CD4-positive, alpha-beta T cell treated with Interleukin-1 beta for 1 hour (primary cell): ENCODE data around the gene CSHL1.

Experiments
- DNase-seq, 2 donors: peaks; one replicate each; pipeline ENCODE4 v3.0.0-alpha.2; 2020 to 2022

The CSHL1 gene

DNA sequence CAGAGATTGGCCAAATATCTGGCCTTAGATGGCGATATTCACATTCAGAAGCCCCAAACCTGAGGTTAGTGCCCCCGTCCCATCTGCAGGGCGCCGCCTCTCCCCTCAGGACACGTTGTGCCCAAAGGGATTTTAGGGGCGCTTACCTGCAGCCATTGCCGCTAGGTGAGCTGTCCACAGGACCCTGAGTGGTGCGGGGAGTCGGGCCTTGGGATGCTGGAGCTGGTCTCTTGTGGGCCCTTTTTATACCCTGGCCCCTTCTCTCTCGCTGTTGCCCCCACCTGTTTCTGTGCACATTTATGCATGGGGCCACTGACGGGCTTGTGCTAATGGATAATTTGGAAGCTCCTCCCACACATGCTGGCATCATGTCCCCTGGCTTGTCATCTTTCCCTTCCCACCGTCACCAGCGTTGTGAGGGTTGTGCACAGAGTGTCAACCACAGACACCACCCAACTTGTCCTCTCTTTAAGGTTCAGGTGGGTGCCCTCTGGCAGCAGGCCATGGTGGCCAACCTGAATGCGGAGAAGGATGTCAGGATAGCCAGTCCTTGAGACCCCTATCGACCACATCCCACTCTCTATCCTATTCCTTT, at the start of gene CSHL1:
TSS of gene CSHL1 (minus strand) at position 218 of the 595 bp plus-strand sequence. CDS start at position 156, 62 bp downstream.
- DNase-seq = no peak

DNA sequence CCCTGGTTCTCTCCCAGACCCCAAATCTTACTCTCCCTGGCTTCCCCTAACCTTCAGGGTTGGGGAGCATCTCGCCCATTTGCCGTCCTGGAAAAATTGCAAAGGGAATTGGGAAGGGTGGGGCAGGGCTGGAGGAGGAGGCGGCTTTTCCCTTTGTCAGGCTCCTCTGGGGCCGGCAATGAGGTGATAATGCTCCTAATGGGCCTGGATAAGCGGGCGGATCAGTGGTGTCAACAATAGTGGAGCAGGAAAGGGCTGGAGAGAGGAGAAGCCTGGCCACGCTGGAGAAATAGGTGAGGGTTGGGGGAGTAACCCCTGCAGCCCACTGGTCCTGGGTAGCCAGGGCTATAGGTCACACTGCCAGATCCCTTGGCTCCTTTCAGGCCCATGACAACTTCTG, 49.4 kb upstream of the CSHL1 start:
- no peak for DNase-seq

DNA sequence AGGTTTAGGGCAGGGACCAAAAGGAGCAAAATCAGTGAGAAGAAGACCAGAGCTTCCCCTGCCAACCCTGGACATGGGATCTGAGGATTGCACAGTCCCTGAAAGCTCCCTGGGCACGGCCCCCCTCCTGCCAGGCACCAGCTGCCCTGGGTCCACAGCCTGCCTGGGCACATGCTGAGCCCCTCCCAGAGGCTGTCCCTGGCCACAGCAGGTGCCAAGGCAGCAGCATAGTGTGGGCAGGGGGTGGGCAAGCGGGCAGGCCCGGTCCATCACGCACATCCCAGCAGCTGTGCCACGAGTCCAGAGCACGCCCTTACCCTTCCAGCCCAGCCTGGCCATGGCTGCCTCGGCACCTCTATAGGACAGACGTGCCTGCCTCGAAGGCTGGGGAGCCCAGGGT, 48.9 kb upstream of the CSHL1 start:
- DNase-seq = no peak

DNA sequence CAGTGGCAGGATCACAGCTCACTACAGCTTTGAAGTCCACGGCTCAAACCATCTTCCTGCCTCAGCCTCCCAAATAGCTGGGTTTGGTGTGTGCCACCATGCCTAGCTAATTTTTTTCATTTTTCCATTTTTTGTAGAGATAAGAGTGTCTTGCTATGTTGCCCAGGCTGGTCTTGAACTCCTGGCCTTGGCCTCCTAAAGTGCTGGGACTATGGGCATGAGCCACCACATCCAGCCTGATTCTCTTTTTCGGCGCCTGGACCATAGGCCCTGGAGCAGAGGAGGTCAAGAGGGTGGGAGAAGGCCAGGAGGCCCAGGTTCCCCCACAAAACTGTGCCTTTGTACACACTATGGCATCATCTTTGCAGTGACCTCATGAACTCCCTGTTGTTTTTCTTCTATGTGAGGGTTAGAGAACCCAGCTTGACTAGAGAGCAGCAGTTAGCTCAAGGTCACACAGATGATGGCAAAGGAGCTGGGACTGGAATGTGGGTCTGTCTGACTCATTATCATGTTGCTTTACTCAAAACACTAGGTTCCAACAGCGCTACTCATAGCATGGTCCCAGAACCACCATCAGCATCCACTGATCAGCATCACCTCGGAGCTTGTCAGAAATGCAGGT, 45.4 kb upstream of the CSHL1 start:
- no peak for DNase-seq

DNA sequence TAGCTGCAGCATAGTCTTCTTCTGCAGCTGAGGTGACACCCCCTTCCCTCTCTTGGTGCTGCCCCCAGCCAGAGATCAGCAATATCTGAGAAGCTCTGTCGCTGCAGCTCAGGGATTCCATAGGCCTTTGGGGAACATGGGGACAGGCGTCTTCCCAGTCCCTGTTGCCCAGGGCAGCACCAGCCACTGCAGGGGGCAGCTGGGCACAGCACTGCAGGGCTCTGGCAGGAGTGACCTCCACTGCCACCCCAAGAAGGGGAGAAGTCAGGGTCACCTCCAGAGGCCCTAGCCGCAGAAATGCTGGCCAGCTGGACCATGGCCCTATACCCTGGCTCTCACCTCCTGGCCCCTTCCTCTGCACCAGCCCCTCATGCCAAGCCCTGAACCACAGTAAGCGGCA, 44.7 kb upstream of the CSHL1 start:
- no peak for DNase-seq

DNA sequence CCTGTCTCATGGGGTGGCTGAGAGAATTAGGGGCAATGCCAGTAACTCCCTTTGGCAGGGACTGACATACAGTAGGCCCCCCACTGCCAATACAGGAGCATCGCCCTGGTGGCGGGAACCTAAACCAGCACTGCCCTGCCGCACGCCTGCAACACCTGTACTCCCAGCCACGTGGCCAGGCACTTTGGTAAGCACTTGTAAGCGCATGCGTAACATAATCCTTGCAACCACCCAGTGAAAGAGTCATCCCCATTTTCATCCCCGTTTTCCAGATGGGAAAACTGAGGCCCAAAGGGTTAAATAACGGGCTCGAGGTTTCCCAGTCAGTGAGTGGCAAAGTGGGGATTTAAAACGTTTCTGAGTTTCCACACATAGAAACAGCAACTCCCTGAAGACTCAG, 44.2 kb upstream of the CSHL1 start:
- no peak for DNase-seq

DNA sequence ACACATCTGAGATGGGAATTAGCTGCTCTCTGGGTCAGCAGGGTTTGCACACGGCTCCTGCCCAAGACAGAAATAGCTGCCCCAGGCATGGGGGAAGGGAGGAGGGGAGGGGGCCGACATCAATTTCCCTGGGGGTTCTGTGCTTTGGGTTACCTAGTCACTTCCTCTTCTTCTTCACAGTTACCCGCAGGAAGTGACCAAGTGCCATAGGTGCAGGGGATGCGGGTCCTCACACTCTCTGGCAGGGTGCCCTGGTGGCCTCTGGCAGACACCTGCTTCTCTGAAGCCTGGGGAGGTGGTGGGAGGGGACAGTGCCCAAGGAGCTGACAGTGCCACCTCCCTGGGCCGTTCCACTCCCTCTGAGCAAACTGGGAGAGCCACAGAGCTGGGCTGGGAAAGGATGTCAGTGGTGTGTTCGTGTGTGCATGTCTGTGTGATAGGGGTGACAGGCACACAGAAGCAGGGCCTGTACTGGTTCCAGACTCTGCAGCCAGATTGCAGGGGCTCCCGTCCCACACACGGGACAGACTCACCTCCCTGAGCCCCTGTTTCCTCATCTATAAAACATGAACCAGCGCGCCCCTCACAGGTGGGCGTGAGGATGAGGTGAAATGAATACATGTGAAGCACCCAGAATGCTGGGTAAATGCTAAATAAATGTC, 43.5 kb upstream of the CSHL1 start:
- peak; percentile 39 to 66 for DNase-seq

DNA sequence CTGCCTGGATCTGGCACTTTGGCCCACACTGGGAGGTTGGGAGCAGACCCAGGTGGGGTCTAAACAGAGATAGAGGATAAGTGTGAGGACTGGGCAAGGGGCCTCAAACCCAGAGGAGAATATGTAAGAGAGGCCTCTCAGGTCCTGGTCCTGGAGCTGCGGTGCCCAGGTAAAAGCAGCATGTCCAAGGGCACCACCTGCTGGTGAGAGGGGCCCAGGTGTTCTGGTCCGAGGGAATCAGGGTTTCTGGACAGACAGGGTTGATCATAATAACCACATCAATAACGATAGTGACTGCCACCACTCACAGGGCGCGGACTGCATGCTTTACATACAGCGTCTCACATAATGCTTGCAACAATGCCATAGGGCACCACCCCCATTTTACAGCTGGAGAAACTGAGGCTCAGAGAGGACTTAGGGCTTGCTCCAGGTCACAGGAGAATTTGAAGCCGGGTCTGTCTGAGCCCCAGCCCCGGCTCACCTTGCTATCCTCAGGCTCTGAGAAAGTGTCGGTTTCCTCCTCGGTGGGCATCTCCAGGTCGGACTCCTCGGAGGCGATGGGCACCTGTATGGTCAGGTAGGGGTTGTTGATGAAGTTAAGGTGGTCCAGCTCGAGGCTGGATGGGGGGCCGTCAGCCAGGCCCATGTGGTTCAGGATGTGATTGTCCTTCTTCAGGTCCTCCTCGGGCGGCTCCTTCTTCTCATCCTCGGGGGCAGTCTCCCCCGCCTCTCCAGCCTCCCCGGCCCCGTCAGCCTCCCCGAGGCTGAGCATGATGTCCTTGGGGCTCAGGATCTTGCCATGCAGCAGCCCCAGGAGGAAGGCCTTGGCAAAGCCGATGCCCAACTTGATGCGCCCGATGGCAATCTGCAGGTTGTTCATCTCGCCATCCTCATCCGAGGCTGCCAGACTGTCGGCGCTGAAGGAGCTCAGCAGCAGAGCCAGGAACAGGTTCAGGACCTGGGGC, 40.2 kb upstream of the CSHL1 start:
- DNase-seq = peak; percentile 49 to 55

DNA sequence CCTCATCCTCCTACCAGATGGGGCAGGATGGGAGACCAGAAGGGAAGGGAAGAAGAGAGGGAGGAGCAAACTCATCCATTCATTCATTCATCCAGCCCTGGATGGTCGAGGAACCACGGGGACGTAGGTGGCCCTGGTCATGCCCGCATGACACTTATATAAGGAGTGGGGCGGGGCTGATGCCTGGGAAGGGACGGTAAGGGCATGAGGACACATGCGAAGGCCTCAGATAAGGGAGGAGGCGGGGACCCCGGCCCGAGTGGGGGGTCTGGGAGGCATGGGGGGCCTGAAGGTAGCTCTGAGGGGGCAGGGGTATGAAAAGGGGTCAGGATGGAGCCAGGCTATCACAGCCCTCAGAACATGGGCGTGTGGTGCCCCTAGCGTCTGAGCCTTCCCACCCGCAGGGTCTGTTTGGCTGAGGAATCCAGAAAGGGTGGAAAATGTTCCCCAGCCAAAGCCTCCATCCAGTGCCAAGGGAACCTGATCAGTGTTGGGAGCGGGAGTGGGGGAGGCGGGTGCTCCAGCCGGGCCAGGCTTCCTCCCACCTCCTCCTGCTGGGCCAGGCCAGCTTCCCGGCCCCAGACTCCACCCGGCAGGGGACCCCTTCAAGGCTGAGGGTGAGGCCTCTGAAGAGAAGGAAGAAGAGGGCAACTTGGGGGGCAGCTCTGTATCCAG, 38.7 kb upstream of the CSHL1 start:
- DNase-seq = no peak

DNA sequence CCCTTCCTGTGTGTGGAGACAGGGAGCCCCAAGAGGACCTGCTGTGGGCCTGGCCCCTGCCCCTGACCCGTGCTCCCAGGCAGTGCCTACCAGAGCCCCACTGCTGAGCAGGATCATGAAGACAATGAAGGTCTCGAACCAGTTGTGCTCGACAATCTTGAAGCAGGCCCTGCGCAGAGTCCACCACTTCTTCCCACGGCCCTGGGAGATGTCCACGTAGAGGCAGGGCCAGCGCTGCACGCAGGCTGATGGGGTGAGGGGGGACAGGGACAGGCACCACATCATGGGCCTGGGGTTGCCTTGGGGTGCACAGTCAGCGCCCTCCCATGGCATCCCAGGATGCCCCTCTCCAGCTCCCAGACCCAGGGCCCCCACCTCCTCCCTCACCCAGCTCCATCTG, 37.5 kb upstream of the CSHL1 start:
- no peak for DNase-seq

DNA sequence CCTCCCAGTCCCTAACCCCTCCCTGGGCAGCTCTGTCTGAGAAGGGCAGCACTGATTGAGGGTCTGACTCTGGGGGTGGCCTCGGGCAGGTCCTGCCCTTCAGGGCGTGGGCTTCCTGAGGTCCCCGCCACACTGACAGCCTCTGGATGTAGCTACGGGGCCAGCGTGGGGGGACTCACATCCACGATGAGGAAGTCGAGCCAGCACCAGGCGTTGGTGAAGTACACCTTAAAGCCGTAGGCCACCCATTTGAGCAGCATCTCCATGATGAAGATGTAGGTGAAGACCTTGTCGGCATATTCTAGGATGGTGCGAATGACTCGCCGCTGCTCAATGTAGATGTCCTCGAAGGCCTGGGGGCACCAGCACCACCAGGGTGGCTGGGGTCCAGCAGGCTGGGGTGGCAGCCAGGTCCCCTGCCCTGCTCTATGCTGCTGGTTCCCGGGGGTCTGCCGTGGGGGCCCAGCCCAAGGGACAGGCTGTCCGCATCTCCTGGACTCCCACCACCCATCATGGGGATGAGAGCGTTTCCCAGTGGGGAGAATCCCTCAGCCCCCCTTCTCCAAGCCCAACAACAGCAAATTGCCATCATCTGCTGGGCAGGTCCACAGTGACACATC, 36.8 kb upstream of the CSHL1 start:
- no peak for DNase-seq

DNA sequence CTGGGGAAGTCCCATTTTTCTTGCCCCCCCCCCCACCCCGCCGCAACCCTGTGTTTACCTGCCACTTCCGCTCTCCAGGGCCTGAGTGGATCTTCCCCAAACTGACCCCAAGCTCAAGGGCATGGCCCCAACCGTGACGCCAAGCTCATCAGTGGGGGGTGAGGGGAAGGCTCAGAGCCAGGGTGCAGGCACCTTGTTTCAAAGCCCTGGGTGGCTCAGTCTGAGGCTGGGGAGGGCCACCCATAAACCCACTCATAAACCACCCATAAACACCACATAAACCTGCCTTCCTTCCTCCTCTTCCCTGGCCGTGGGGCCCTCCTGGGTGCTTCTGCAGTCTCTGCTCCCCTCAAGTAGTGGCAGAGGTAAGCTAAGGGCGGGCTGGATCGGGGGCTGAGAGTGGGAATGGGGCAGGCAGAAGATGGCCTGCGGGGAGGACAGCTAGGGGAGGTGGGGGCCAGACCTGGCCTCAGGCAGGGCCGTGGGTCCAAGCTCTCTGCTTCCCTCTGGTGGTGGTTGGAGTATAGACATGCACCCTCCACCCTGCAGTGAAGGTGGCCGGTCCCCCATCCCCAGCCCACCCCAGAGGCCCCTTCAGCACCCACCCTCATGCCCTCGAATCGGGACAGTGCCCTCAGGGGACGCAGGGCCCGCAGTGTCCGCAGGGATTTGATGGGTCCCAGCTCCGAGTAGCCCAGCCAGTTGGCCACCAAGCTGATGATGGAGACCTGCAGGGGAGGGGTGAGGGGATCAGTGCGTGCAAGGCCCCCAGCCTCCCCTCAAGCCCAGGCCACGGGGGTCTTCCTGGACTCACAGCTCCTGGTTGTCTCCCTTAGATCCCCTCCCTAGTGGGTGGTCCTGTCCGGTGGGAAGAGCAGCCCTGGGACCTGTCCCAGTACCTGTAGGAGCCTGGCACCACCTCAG, 35.6 kb upstream of the CSHL1 start:
- DNase-seq = peak; percentile 63 to 65

DNA sequence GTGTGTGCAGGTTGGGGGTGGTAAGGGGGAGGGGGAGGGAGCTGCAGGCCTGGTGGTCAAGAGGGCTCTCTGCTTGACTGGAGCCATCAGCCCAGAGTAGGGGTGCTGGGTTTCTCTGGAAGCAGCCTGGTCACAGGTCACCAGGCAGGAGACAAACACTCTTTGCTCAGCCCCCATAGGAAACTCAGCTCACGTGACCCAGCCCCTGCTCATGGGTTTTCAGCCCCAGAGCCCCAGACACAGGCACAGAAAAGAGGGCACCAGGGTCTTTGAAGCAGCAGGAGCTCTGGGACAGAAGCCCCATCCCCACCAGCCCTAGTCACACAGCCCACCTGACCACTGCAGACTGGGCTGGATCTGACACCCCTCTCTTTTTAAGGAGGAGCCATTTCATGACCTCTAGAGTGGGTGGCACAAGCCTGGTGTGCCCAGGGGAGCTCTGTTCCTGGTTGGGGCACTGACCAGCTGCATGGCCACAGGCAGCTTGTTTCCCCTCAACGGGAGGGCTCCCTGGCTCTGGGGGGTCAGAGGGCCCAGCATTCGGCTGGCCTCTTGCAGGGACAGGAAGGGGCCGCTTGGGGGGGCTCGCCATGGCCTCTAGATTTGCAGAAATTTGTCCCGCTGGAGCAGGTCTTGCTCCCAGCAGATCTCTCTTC, 34.9 kb upstream of the CSHL1 start:
- DNase-seq = peak in 1 of 2 donors; percentile 40

DNA sequence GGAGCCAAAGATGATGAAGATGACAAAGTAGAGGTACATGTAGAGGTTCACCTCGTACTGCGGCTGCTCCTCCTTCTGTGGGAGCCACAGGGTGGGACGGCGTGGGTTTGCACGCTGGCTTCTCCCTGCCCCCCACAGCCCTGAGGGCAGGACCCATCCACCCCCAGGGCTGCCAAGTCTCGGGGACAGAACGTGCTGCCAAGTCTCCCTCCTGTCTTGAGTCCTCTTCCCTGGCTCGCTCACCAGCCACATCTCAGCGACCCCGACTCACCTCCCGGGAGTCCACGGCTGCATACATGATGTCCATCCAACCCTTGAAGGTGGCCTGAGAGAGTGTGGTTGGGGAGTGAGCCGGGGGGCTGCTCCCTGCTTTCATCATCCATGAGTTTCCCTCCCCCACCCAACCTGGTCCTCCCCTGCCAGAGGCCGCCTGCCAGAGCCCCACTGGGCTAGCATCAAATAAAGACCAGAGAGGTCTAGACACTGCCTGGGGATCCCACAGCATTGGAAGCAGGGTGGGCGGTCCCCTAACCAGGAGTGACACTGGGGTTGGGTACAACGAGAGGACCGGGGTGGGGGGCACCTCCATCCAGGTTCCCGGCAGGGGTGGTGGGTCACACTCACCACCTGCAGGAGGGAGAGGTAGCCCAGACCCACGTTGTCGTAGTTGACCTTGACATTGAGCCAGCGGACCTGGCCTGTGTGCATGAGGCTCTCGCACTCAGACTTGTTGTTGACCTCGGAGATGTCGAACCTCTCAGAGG, 33.9 kb upstream of the CSHL1 start:
- DNase-seq = no peak

DNA sequence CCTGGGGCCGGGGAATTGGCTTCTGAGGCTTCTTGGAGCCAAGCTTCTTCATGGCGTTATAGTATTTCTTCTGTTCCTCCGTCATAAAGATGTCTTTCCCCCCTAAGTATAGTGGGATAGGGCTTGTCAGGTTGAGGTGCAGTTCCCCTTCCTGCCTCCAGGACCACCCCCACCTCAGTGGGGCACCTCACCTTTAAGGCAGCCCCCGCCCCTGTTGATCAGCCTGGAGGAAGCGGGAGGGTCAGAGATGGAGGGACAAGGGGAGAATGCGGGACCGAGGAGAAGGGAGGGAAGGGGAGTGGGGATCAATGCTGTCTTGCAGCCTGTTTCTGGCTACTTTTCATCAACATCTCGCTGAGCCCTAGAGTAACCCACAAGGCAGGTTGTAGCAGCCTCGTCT, 32.7 kb upstream of the CSHL1 start:
- no peak for DNase-seq

DNA sequence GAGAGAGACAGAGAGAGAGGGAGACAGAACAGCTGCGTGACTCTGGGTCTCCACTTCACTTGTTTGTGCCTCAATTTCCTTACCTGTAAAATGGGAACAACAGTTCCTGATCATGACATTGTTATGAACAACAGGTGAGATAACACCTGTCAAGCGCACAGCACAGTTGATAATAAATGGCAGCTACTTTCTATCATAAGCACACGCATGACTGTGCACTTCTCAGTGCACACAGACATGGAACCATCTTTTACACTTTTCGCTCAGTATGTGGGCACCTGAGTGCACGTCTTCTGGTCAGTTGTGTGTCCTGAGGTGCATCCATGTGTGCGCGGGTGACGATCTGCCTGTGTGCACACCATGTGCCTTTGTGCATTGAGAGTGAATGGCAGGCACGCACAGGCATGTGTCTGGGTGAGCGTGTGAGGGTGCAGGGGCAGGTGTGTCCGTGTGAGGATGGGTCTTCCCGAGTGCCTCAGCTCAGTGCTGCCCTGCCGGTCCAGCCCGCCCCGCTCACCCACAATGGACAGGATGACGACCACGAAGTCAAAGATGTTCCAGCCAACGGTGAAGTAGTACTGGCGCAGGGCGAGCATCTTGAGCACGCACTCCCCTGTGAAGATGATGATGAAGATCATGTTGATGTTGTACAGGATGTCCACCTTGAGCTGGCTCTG, 31.4 kb upstream of the CSHL1 start:
- no peak for DNase-seq

DNA sequence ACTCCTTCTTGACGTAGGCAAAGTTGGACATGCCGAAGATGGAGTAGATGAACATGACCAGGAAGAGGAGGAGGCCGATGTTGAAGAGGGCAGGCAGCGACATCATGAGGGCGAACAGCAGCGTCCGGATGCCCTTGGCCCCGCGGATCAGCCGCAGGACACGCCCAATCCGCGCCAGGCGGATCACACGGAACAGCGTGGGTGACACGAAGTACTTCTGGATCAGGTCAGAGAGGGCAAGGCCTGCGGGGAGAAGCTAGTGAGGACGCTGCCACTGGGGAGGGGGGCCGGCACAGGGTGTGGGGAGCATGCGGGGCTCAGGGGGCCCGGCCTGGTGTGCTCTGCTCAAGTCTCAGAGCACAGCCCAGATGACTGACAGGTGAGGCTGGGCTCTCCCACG, 30.7 kb upstream of the CSHL1 start:
- no peak for DNase-seq

DNA sequence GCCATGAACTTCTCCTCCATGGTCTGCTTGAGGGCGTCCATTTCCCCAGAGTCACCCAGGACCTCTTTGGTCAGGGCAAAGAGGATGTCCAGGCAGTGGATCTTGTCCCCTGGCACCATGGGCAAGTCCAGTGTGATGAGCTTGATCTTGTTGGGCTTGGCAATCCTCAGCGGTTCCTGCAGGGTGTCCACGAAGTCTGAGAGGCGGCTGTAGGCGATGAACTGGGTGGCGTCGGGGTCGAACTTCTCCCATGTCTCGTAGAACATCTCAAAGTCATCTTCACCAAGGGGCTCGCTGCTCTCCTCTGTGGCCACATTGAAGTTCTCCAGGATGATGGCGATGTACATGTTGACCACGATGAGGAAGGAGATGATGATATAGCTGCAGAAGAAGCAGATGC, 30.1 kb upstream of the CSHL1 start:
- no peak for DNase-seq

DNA sequence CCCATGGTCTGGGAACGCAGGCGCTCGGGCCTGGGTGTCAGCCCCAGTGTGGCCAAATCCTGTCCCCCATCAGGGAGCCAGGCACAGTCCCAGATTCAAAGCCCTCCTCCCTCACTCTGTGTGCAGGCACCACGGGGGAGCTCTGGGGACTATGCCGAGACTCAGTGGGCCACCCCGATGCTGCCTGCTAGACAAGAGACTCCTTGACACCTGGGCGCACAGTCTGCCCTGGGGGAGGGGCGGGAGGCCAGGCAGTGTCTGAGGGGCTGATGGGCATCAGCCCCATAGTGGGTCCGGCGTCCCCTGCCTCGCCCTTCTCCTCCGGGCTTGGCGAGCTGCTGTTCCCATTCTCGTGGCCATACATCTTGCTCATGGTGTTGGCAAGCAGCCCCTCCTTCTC, 29.5 kb upstream of the CSHL1 start:
- no peak for DNase-seq
